OCI-LY7 (cell line): ENCODE data around the gene GLRX3.

Source experiments
- EZH2phosphoT487 ChIP-seq: fragments of 200-600 bp; sonication (generic); IDR thresholded peaks from 2 replicates; pipeline ENCODE4 v1.6.1; 2018; ENCODE audit warnings: low read depth, borderline replicate concordance, mild to moderate bottlenecking, mixed run types, antibody characterized with exemption, low read length, moderate library complexity, mixed read lengths
- TF ChIP-seq, protein P1 (sequence below): fragments of 200-600 bp; sonication (generic); conservative IDR thresholded peaks from 2 replicates; pipeline ENCODE4 v1.5.1; 2014; ENCODE audit warnings: mild to moderate bottlenecking, antibody characterized with exemption, low read length, moderate library complexity, mixed read lengths

GRCh38 chr10:130181858-130182257 lies 45.7 kb downstream of the GLRX3 start:
- TF ChIP-seq, protein P1, sequence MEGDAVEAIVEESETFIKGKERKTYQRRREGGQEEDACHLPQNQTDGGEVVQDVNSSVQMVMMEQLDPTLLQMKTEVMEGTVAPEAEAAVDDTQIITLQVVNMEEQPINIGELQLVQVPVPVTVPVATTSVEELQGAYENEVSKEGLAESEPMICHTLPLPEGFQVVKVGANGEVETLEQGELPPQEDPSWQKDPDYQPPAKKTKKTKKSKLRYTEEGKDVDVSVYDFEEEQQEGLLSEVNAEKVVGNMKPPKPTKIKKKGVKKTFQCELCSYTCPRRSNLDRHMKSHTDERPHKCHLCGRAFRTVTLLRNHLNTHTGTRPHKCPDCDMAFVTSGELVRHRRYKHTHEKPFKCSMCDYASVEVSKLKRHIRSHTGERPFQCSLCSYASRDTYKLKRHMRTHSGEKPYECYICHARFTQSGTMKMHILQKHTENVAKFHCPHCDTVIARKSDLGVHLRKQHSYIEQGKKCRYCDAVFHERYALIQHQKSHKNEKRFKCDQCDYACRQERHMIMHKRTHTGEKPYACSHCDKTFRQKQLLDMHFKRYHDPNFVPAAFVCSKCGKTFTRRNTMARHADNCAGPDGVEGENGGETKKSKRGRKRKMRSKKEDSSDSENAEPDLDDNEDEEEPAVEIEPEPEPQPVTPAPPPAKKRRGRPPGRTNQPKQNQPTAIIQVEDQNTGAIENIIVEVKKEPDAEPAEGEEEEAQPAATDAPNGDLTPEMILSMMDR = no peak
- no peak for TF ChIP-seq EZH2phosphoT487
